Naive thymus-derived CD8-positive, alpha-beta T cell (primary cell): Measurements from ENCODE around the gene TMEM209. TPM values are rescaled to one million over a fixed set of nuclear protein-coding genes. Genes with fewer than 3 reads are reported as not detected.
A peak's percentile ranks its signal among the peaks of the same experiment; 100 is the strongest.
"Not testable (repeated sequence)": the region's sequence is repeated elsewhere in the genome, so short reads cannot be mapped to it uniquely, and the experiment has no call there.

Source experiments
- ATAC-seq, 2 donors: fragments of 150-1000 bp; cut with Tn5 transposase in 1 of 2; sonication (Bioruptor Pico), chemical (Tn5 transposase) in 1 of 2; 1 replicate in 1 of 2; 2 replicates in 1 of 2; pipeline ENCODE4 v1.10.0; 2021; ENCODE audit warnings: mild to moderate bottlenecking in 2 of 2, moderate library complexity in 2 of 2
- POLR2A ChIA-PET: fragments of 350-600 bp; sonication (Branson Sonifier 250); formaldehyde crosslinking; loops from one replicate; lab custom pipeline; 2021; ENCODE audit warnings: antibody characterized with exemption; lab: Charles Lee
- DNase-seq, 10 donors: peaks; one replicate each; pipeline versions ENCODE4 v3.0.0 to v3.0.0-alpha.2; 2020 to 2022
- H3K27ac Mint-ChIP-seq, 10 donors: one replicate each; pipeline ENCODE4 v1.8.0; 2020 to 2022; ENCODE audit warnings: mild to moderate bottlenecking in 10 of 10, mixed read lengths in 10 of 10, moderate library complexity in 4 of 10, inconsistent platforms in 1 of 10
- H3K27me3 Mint-ChIP-seq, 5 donors: one replicate each; pipeline ENCODE4 v1.8.0; 2021 to 2022; ENCODE audit warnings: mixed read lengths in 5 of 5
- H3K36me3 Mint-ChIP-seq, 3 donors: one replicate each; pipeline ENCODE4 v1.8.0; 2020 to 2022; ENCODE audit warnings: mixed read lengths in 3 of 3, mild to moderate bottlenecking in 2 of 3, inconsistent platforms in 1 of 3
- H3K4me1 Mint-ChIP-seq, 4 donors: one replicate each; pipeline ENCODE4 v1.8.0; 2021 to 2022; ENCODE audit warnings: mixed read lengths in 4 of 4
- H3K4me3 Mint-ChIP-seq, 10 donors: one replicate each; pipeline ENCODE4 v1.8.0; 2020 to 2022; ENCODE audit warnings: mild to moderate bottlenecking in 10 of 10, mixed read lengths in 10 of 10, moderate library complexity in 6 of 10, inconsistent platforms in 1 of 10
- H3K9me3 Mint-ChIP-seq, 9 donors: one replicate each; pipeline ENCODE4 v1.8.0; 2020 to 2022; ENCODE audit warnings: mixed read lengths in 9 of 9, mild to moderate bottlenecking in 3 of 9, inconsistent platforms in 1 of 9, moderate library complexity in 1 of 9
- polyA plus RNA-seq, 3 donors: library from polyadenylated mRNA; unstranded; fragments of 300-500 nt; fragmentation: Illumina TruSeq; gene quantifications; one replicate each; pipeline ENCODE4 v1.2.3, GENCODE V29; 2021
- total RNA-seq, 8 experiments: library from RNA in 2 of 8; stranded (reverse) in 2 of 8; gene quantifications; one replicate each; pipeline ENCODE4 v1.2.3 and lab custom pipeline; 2021 to 2026

The TMEM209 gene
- total and polyA plus RNA-seq, 5 experiments from 2014 or later = 36.9 to 44.3 (median 40.8) TPM

DNA sequence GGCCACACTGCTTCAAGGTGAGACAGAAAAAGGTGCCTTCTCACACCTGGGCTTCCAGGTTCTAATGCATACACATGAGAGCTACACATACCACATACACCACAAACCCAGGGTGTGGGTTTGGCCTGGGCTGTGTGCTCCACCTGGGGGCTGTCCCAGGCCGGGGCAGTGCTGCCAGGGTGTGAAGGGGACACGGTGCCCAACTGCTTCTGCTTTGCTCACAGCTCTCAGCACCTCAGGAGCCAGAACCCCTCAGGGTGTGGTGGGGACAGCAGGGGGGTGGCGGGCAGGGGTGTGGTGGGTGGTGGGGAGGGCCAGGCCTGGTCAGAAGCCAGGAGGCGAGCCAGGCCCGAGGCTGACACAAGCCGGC, 51.1 kb downstream of the TMEM209 start:
- Mint-ChIP-seq H3K27me3 (peaks cover 0 to 23% (median 1%) of the 10 kb centered on the region in 5 donors), H3K4me1 (peaks cover 0 to 9% (median 0%) of the 10 kb centered on the region in 4 donors), H3K4me3 (no peak overlapping the region), H3K36me3 (peaks cover 10 to 17% (median 15%) of the 10 kb centered on the region in 3 donors), H3K27ac (no peak overlapping the region), H3K9me3 (peaks cover 1 to 33% (median 9%) of the 10 kb centered on the region in 9 donors)
- POLR2A ChIA-PET = no interaction called here
- DNase-seq (no peak), ATAC-seq (no peak)

DNA sequence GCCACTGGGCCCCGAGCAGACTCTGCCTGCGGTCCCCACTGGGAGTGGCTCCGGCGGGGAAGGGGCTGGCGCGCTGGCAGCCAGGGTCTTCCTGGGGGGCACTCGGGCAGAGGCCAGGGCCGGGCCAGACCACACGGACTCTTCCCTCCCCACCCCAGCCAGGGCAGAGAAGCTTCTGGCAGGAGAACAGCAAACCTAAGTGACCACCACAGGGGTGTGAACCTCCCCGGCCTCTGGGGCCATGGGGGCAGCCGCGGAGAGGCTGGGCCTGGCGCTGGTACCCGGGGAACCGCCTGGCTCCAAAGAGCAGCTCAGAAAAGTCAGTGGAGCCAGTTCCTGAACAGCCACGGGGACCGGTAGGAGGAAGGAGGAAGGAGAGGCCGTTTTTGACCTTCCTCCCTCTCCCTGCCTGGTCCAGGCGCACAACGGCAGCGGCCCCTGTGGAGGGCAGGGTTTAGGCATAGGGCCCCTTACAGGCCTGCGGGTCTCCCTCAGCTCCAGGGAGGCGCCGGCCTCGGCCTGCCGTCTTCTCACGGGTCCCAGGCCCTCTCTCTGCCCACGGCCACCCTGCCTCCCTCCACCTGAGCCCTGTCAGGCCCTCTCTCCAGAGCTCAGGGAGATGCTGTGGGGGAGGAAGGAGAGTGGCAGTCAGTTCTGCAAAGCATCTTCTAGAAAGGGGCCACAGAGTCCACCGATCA, 51.8 kb downstream of the TMEM209 start:
- peaks cover 0 to 12% (median 0%) of the 10 kb centered on the region in 4 donors for H3K4me1 Mint-ChIP-seq
- DNase-seq (no peak), ATAC-seq (no peak)
- no peak overlapping the region for H3K4me3 Mint-ChIP-seq
- peaks cover 0 to 23% (median 1%) of the 10 kb centered on the region in 5 donors for H3K27me3 Mint-ChIP-seq
- peaks cover 0 to 27% (median 9%) of the 10 kb centered on the region in 9 donors for H3K9me3 Mint-ChIP-seq
- no peak overlapping the region for H3K27ac Mint-ChIP-seq
- POLR2A ChIA-PET = no interaction called here
- peaks cover 5 to 11% (median 10%) of the 10 kb centered on the region in 3 donors for H3K36me3 Mint-ChIP-seq

- peaks cover 0 to 20% (median 6%) of the 10 kb centered on the region in 9 donors for H3K9me3 Mint-ChIP-seq
- peaks cover 2 to 7% (median 4%) of the 10 kb centered on the region in 3 donors for H3K36me3 Mint-ChIP-seq
- H3K27me3 Mint-ChIP-seq = peaks cover 0 to 25% (median 1%) of the 10 kb centered on the region in 5 donors
- no peak overlapping the region for H3K27ac Mint-ChIP-seq
- H3K4me3 Mint-ChIP-seq = no peak overlapping the region
- ATAC-seq (peak; percentile 15 to 17), DNase-seq (peak in 2 of 10 donors; percentile 17 to 21)
- peaks cover 0 to 16% (median 0%) of the 10 kb centered on the region in 4 donors for H3K4me1 Mint-ChIP-seq
- POLR2A ChIA-PET = no interaction called here
These were observed 52.6 kb downstream of the TMEM209 start for GRCh38 chr7:130152493-130153210.

DNA sequence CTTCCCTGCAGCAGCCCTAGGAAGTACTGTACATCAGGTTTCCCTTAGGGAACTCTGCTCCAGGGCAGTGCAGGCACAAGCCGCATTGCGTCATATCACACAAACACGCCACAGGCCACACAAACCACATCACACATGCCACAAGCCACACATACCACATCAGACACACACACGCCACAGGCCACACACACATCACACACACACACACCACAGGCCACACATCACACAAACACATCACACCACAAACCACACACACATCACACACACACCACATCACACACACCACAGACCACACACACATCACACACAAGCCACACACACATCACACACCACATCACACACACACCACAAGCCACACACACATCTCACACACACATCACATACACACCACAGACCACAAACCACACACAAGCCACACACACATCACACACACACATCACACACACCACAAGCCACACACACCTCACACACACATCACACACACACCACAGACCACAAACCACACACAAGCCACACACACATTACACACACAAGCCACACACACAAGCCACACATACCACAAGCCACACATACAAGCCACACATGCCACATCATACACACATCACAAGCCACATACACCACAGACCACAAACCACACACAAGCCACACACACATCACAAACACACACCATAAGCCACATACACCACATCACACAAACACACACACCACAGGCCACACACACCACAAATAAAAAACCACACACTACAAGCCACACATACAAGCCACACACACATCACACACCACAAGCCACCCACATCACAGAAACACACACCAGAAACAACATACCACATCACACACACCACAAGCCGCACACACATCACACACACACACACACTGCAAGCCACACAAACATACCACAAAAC, 53.4 kb downstream of the TMEM209 start:
- Mint-ChIP-seq H3K36me3 (peaks cover 0 to 3% (median 0%) of the 10 kb centered on the region in 3 donors), H3K27ac (no peak overlapping the region), H3K9me3 (peaks cover 0 to 12% (median 0%) of the 10 kb centered on the region in 9 donors), H3K4me1 (peaks cover 0 to 16% (median 0%) of the 10 kb centered on the region in 4 donors), H3K27me3 (peaks cover 0 to 23% (median 1%) of the 10 kb centered on the region in 5 donors), H3K4me3 (no peak overlapping the region)
- DNase-seq = peak in 7 of 10 donors; percentile 26 to 60 (median 43)
- ATAC-seq = peak; percentile 52 to 71
- POLR2A ChIA-PET = interaction anchor here (0.7 kb wide), 1 partner anchor 10 kb away, joined by 3 read pairs; no protein-coding TSS in a partner anchor

- no peak for DNase-seq
- Mint-ChIP-seq H3K4me1 (peaks cover 0 to 20% (median under 1%) of the 10 kb centered on the region in 4 donors), H3K4me3 (peak overlapping the region in 2 of 10 donors; percentile 13 to 26), H3K9me3 (peaks cover 0 to 3% (median 0%) of the 10 kb centered on the region in 9 donors), H3K36me3 (no peaks in the 10 kb centered on the region), H3K27me3 (peaks cover 0 to 16% (median 1%) of the 10 kb centered on the region in 5 donors), H3K27ac (peak overlapping the region in 2 of 10 donors; percentile 67 to 80)
- POLR2A ChIA-PET = interaction anchor here (0.7 kb wide), 2 partner anchors 9 to 67 kb away, joined by 3 to 5 read pairs; no protein-coding TSS in a partner anchor
- peak in 1 of 2 donors; percentile 12 for ATAC-seq
These were observed 54.6 kb downstream of the TMEM209 start for GRCh38 chr7:130150587-130150986.

DNA sequence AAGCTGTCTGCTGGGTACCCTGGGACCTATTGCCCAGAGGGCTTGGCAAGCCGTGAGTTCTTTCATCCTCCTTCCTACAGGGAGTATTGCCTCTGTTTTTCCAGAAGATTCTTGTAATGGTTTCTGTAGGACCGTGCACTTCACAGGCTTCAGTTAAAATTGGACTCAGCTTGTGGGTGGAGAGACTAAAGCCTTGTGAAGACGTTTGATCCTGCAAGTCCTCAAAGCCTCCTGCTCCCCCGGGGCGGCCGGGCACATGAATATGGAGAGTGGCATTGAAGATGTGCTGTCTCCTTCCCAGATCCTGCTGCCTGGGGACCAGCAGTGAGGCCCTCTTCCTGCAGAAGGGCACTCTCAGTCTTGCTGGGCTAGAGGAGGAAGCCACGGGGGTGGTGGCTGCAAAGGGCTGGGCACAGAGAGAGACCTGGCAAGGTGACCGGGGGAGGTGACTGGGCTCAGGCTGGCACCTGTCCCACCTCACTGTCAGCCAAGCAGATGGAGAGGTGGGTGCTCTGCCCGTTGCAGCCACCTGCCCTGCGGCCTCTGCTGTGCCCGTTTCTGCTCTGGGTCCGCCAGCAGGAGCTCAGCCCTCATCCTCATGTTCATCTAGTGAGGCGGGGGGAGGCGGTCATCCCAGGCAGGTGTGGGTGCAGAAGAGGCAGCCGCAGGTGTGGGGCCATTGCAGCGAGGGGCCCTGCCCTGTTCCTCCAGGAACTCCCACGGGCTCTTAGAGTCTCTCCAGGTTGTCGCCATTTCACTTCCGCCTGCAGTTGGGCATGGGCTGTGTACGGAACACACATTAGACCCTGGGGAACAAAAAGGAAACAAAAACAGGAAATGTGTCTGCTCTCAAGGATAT, 55.7 kb downstream of the TMEM209 start:
- Mint-ChIP-seq H3K36me3 (no peaks in the 10 kb centered on the region), H3K4me1 (peaks cover 0 to 24% (median under 1%) of the 10 kb centered on the region in 4 donors), H3K9me3 (no peaks in the 10 kb centered on the region), H3K27ac (peak overlapping the region in 3 of 10 donors; percentile 18 to 67 (median 25)), H3K27me3 (peaks cover 0 to 12% (median 0%) of the 10 kb centered on the region in 5 donors), H3K4me3 (peak overlapping the region in 1 of 10 donors; percentile 7)
- ATAC-seq (no peak), DNase-seq (no peak)
- POLR2A ChIA-PET = no interaction called here

- Mint-ChIP-seq H3K9me3 (no peaks in the 10 kb centered on the region), H3K27me3 (peaks cover 0 to 7% (median 0%) of the 10 kb centered on the region in 5 donors), H3K36me3 (no peaks in the 10 kb centered on the region), H3K27ac (no peak overlapping the region), H3K4me1 (peaks cover 0 to 24% (median 2%) of the 10 kb centered on the region in 4 donors), H3K4me3 (no peak overlapping the region)
- DNase-seq (no peak), ATAC-seq (no peak)
- POLR2A ChIA-PET = no interaction called here
These were observed 56.6 kb downstream of the TMEM209 start for GRCh38 chr7:130148561-130148960.

DNA sequence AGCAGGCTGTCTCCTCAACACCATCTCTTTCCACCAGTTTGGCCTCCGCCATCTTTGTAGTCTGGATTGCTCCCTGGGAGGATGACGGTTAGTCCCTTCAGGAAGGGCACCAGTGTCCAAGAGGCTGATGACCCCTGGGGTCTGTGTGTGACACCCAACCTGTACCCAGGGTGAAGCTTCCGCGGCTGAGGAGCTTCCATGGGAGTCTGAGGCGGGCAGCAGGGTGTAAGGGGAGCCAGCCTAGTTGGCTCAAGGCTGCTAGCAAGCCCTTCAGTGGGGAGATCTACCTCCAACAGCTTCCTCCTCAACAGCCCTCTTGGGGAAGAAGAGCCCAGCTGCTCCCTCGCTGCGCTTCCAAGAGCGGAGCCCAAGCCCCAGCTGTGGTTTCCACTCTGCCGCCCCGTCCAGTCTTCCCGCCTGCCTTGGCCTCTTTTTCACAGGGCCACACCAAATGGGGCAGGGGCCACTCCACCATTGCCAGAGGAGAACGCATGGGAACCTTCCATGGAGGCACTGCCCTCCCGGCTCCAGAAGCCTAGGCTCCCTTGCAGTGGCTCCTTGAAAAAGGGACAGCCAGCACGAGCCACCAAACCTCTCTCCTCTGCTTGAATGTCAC, 57.4 kb downstream of the TMEM209 start:
- ATAC-seq = no peak
- H3K36me3 Mint-ChIP-seq = no peaks in the 10 kb centered on the region
- no peak overlapping the region for H3K4me3 Mint-ChIP-seq
- H3K27me3 Mint-ChIP-seq = peaks cover 0 to 7% (median 0%) of the 10 kb centered on the region in 5 donors
- no peak overlapping the region for H3K27ac Mint-ChIP-seq
- no peak for DNase-seq
- no peaks in the 10 kb centered on the region for H3K9me3 Mint-ChIP-seq
- POLR2A ChIA-PET = no interaction called here
- peaks cover 0 to 27% (median 2%) of the 10 kb centered on the region in 4 donors for H3K4me1 Mint-ChIP-seq

GRCh38 chr7:130146693-130147405, 58.4 kb downstream of the TMEM209 start:
- H3K36me3 Mint-ChIP-seq = no peaks in the 10 kb centered on the region
- H3K27me3 Mint-ChIP-seq = peaks cover 0 to 7% (median 0%) of the 10 kb centered on the region in 5 donors
- no peaks in the 10 kb centered on the region for H3K9me3 Mint-ChIP-seq
- POLR2A ChIA-PET = interaction anchor here (0.7 kb wide), 1 partner anchor 800 kb away, joined by 3 read pairs; no protein-coding TSS in a partner anchor
- ATAC-seq (no peak), DNase-seq (no peak)
- peaks cover 0 to 32% (median 3%) of the 10 kb centered on the region in 4 donors for H3K4me1 Mint-ChIP-seq
- no peak overlapping the region for H3K27ac Mint-ChIP-seq
- no peak overlapping the region for H3K4me3 Mint-ChIP-seq

- ATAC-seq, H3K9me3 Mint-ChIP-seq, H3K36me3 Mint-ChIP-seq, DNase-seq, H3K27me3 Mint-ChIP-seq, POLR2A ChIA-PET, H3K4me3 Mint-ChIP-seq: not testable (repeated sequence)
- Mint-ChIP-seq H3K4me1 (peaks cover 3 to 36% (median 8%) of the 10 kb centered on the region in 4 donors), H3K27ac (peak overlapping the region in 1 of 10 donors; percentile 59)
These were observed 59.1 kb downstream of the TMEM209 start for GRCh38 chr7:130146142-130146541.
